H1 (cell line): ENCODE data around the gene SAMD9.
"Not testable (repeated sequence)": the region's sequence is repeated elsewhere in the genome, so short reads cannot be mapped to it uniquely, and the experiment has no call there.

Experiments
- CHD7 ChIP-seq: fragments of 300-600 bp; sonication (generic); IDR thresholded peaks from 2 replicates; pipeline ENCODE4 v1.7.1; 2012; ENCODE audit warnings: low read length, moderate library complexity, mild to moderate bottlenecking, inconsistent platforms; ENCODE audit not compliant: insufficient replicate concordance
- CTCF ChIP-seq, 3 experiments: IDR thresholded peaks; 1 replicate in 2 of 3; 2 replicates in 1 of 3; pipeline versions ENCODE4 v1.5.1 to v1.6.1; 2011; ENCODE audit warnings: low read length in 3 of 3, mild to moderate bottlenecking in 3 of 3, inconsistent platforms in 2 of 3, low read depth in 1 of 3, moderate library complexity in 1 of 3; ENCODE audit not compliant: insufficient read depth in 1 of 3; ENCODE audit errors: control extremely low read depth in 1 of 3
- GABPA ChIP-seq: IDR thresholded peaks from 2 replicates; pipeline ENCODE4 v1.6.1; 2011; ENCODE audit warnings: mild to moderate bottlenecking, low read length, moderate library complexity, borderline replicate concordance; ENCODE audit not compliant: insufficient read depth
- JUN ChIP-seq: IDR thresholded peaks from 2 replicates; pipeline ENCODE4 v1.6.1; 2011; ENCODE audit warnings: low read depth, mild to moderate bottlenecking, improper control_type of control experiment, low read length
- KDM1A ChIP-seq: fragments of 200-600, 300-600 bp; sonication (generic); IDR thresholded peaks from 2 replicates; pipeline ENCODE4 v1.7.1; 2016; ENCODE audit warnings: mild to moderate bottlenecking, low read length, borderline replicate concordance
- MAX ChIP-seq: IDR thresholded peaks from 2 replicates; pipeline ENCODE4 v1.6.1; 2012; ENCODE audit warnings: inconsistent platforms
- NRF1 ChIP-seq: IDR thresholded peaks from 2 replicates; pipeline ENCODE4 v1.6.1; 2011; ENCODE audit warnings: mild to moderate bottlenecking, low read depth, low read length, improper control_type of control experiment
- POLR2A ChIP-seq, 2 experiments: IDR thresholded peaks; 1 replicate in 1 of 2; 2 replicates in 1 of 2; pipeline ENCODE4 v1.6.1; 2011; ENCODE audit warnings: low read depth in 2 of 2, low read length in 2 of 2, mild to moderate bottlenecking in 2 of 2; ENCODE audit errors: control extremely low read depth in 1 of 2
- SP2 ChIP-seq: IDR thresholded peaks from 2 replicates; pipeline ENCODE4 v1.6.1; 2012; ENCODE audit warnings: mild to moderate bottlenecking, low read length, inconsistent platforms
- SP4 ChIP-seq: IDR thresholded peaks from 2 replicates; pipeline ENCODE4 v1.6.1; 2012; ENCODE audit warnings: low read length, inconsistent platforms
- ZNF274 ChIP-seq: IDR thresholded peaks from 2 replicates; pipeline ENCODE4 v1.7.0; 2012; ENCODE audit warnings: low read length, borderline replicate concordance; ENCODE audit errors: extremely low read depth

- TF ChIP-seq ZNF274; GABPA; MAX; JUN; POLR2A (IDR thresholded peaks at IDR 0.05; ENCODE audit: control extremely low read depth in 1 of 2, low read depth in 2 of 2, low read length in 2 of 2); CTCF (IDR thresholded peaks at IDR 0.05; ENCODE audit: control extremely low read depth in 1 of 3, insufficient read depth in 1 of 3, low read depth in 1 of 3, low read length in 3 of 3); SP4; KDM1A; CHD7; SP2; NRF1: not testable (repeated sequence)
Observed at GRCh38 chr7:93056621-93057020, 61.2 kb downstream of the SAMD9 start.
